ENCODE data around the gene IL17RB. TPM values are rescaled to one million over a fixed set of nuclear protein-coding genes. Genes with fewer than 3 reads are reported as not detected.

IL17RB gene
- total RNA-seq, 1 donor from 2014 or later: not detected

DNA sequence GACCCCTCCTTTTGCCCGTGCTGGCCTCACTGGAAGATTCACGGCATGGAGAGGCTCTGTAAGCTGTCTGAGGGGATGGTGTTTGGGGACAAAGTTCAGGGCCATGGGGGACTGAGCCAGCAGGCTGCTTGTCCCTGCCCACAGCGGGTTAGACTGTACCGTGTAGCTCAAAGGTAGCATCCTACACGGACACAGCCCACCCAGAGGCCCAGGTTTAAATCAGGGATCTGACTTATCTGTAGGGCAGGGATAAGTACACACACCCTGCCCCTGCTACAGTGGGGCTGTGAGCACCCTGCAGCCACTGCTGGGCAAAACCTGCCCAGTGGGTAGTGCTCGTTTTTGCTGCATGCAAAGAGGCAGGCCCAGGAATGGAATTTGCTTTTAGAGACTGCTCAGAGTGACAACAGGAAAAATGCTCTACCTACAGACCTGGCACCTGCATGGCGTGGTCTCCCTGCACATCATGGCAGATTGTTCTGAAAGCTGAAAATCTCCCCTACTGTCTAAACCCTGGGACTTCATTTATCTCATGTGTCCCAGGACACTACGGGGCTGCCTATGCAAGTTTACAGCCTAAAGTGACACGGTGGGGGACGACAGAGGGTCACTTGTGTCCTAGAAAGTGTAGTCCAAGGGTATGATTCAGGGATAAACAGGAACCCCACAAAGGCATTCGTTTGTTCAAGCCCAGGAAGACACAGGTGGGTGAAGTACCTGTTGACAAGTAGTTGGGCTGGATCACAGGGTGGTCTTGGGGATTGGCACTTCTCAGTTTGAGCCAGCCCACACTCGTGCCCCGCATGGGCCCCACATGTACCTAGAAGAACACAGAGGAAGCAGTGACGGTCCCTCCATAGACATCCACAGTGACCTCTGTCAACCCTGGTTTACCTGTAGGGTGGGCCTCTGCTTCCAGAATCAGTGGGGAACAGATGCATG, 27.9 kb upstream of the IL17RB start:
- intact Hi-C loops (cut with DNase I): no loop called here
- no peaks in the 10 kb centered on the region for H3K27me3 ChIP-seq
- no peaks in the 10 kb centered on the region for H3K36me3 ChIP-seq
- no peak overlapping the region for H3K27ac ChIP-seq
- TF ChIP-seq CTCF (IDR thresholded peaks at IDR 0.05): no peak
- no peaks in the 10 kb centered on the region for H3K4me1 ChIP-seq
- no peaks in the 10 kb centered on the region for H3K9me3 ChIP-seq
- H3K4me3 ChIP-seq: no peak overlapping the region
- peak in 1 of 2 donors; percentile 49 for DNase-seq (ENCODE audit: low spot score in 2 of 2)

DNA sequence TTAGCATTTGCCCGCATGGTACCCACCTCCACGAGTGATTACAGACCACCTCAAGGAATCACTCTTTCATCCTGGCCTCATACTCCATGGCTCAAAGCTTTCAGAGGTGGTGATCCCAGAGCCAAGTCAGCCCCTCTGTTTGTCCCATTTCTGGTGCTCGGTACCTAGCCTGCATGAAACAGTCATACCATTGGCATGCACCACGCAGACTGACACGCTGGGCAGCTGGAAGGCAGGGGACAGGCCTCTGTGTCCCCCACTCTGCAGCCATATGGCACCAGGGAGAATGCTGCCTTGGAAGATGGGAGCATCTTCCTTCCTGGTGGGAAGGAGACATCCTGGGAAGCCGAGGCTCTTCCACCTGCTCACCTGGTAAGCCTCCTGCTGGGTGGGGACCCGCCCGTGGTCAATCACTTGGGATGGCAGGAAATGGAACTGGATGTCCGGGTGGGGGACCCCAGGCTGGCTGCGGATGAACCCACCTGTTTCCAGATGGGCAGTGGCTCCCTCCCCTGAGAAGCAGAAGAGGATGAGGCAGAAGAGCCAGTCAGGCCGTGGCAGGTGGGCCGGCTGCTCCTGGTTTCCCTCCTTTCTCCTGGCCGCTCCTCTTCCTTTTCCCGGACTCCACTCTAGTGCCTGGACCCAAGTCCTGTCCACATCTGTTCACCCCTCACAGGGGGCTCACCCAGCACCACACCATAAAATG, 27.1 kb upstream of the IL17RB start:
- Histone ChIP-seq H3K27me3 (no peaks in the 10 kb centered on the region), H3K4me1 (no peaks in the 10 kb centered on the region), H3K9me3 (no peaks in the 10 kb centered on the region), H3K27ac (no peak overlapping the region), H3K4me3 (no peak overlapping the region), H3K36me3 (no peaks in the 10 kb centered on the region)
- intact Hi-C loops (cut with DNase I): no loop called here
- peak in 1 of 2 donors; percentile 39 for DNase-seq (ENCODE audit: low spot score in 2 of 2)
- TF ChIP-seq CTCF (IDR thresholded peaks at IDR 0.05): no peak

- no peaks in the 10 kb centered on the region for H3K27me3 ChIP-seq
- H3K4me3 ChIP-seq: no peak overlapping the region
- H3K9me3 ChIP-seq: no peaks in the 10 kb centered on the region
- H3K36me3 ChIP-seq: no peaks in the 10 kb centered on the region
- H3K4me1 ChIP-seq: no peaks in the 10 kb centered on the region
- H3K27ac ChIP-seq: no peak overlapping the region
- TF ChIP-seq CTCF (IDR thresholded peaks at IDR 0.05): no peak
- DNase-seq (ENCODE audit: low spot score in 2 of 2): no peak
- intact Hi-C loops (cut with DNase I): no loop called here
These were observed 26.3 kb upstream of the IL17RB start for GRCh38 chr3:53820084-53820483.

- H3K4me1 ChIP-seq: no peaks in the 10 kb centered on the region
- no peaks in the 10 kb centered on the region for H3K9me3 ChIP-seq
- no peak overlapping the region for H3K27ac ChIP-seq
- peak in 1 of 2 donors; percentile 40 for DNase-seq (ENCODE audit: low spot score in 2 of 2)
- no peaks in the 10 kb centered on the region for H3K36me3 ChIP-seq
- no peak for TF ChIP-seq CTCF (IDR thresholded peaks at IDR 0.05)
- intact Hi-C loops (cut with DNase I): no loop called here
- no peaks in the 10 kb centered on the region for H3K27me3 ChIP-seq
- no peak overlapping the region for H3K4me3 ChIP-seq
These were observed 25.4 kb upstream of the IL17RB start for GRCh38 chr3:53820756-53821580.

DNA sequence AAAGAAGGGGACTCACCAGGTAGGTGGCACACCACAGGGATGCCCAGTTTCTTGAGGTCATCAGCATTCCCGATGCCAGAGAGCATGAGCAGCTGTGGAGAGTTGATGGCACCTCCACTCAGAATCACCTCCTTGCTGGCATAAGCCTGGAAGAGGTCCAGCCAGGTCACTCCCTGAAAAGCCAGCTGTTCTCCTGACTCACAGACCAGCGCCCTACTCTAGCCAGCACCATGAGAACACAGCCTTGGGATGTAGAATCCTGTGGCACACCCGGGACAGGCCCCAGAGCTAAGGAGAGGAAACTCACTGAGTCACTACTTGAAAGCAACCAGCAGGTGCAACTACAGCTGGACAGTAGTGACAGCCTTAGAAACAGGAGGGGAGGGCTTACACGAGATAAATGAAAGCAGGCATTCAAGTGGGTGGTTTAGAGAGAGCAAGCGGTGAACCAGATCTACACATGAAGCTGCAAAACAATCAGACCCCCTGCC, 24.7 kb upstream of the IL17RB start:
- DNase-seq (ENCODE audit: low spot score in 2 of 2): peak in 1 of 2 donors; percentile 35
- Histone ChIP-seq H3K27me3 (no peaks in the 10 kb centered on the region), H3K9me3 (no peaks in the 10 kb centered on the region), H3K4me3 (no peak overlapping the region), H3K4me1 (no peaks in the 10 kb centered on the region), H3K36me3 (no peaks in the 10 kb centered on the region), H3K27ac (no peak overlapping the region)
- no peak for TF ChIP-seq CTCF (IDR thresholded peaks at IDR 0.05)
- intact Hi-C loops (cut with DNase I): no loop called here
